PC-9 (cell line): ENCODE measurements around the gene EXTL1.

Source experiments
- EZH2 ChIP-seq: fragments of 200-600 bp; sonication (generic); IDR thresholded peaks from 2 replicates; pipeline ENCODE4 v1.8.0; 2017; ENCODE audit warnings: antibody characterized with exemption, low read depth
- TF ChIP-seq, protein P1 (sequence below): fragments of 200-600 bp; sonication (generic); conservative IDR thresholded peaks from 2 replicates; pipeline ENCODE4 v1.6.1; 2017; ENCODE audit warnings: mixed run types, antibody characterized with exemption, mild to moderate bottlenecking, moderate library complexity

DNA sequence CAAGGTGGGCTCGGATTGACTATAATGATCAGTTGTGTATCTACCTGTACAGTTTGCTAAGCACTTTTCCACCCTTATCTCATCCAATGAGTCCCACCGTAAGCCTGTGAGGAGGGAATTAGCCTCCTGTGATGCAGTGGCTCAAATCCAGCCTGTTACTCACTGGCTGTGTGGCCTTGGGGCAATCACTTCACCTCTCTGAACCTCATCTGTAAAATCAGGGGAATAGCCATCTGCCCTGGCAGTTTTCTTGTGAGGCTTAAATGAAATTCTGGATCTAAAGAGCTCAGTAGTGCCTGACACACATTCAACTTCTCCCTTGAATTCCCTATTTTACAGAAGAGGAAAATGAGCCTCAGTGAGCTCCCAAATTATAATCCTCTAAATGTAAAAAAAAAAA lies 7.4 kb upstream of the EXTL1 start:
- TF ChIP-seq, protein P1, sequence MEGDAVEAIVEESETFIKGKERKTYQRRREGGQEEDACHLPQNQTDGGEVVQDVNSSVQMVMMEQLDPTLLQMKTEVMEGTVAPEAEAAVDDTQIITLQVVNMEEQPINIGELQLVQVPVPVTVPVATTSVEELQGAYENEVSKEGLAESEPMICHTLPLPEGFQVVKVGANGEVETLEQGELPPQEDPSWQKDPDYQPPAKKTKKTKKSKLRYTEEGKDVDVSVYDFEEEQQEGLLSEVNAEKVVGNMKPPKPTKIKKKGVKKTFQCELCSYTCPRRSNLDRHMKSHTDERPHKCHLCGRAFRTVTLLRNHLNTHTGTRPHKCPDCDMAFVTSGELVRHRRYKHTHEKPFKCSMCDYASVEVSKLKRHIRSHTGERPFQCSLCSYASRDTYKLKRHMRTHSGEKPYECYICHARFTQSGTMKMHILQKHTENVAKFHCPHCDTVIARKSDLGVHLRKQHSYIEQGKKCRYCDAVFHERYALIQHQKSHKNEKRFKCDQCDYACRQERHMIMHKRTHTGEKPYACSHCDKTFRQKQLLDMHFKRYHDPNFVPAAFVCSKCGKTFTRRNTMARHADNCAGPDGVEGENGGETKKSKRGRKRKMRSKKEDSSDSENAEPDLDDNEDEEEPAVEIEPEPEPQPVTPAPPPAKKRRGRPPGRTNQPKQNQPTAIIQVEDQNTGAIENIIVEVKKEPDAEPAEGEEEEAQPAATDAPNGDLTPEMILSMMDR = no peak
- TF ChIP-seq EZH2 = no peak
